ENCODE measurements around the gene BTBD8.

BTBD8 gene

DNA sequence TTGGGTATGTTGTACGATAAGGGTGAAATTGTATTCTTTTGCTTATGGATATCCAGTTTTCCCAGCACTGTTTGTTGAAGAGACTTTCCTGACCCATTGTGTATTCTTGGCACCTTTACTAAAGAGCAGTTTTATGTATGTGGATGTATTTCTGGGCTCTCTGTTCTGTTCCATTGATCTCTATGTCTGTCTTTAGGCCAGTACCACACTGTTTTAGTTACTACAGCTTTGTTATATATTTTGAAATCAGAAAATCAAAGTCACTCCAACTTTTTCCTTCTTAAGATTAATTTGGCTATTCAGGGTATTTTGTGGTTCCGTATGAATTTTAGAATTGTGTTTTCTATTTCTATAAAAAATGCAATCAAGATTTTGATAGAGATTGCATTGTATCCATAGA, 74.8 kb downstream of the BTBD8 start:
- no peak overlapping the region for H3K4me2 ChIP-seq (ENCODE audit: low read length)
- no peaks in the 10 kb centered on the region for H3K79me2 ChIP-seq (ENCODE audit: control insufficient read depth, low read length)
- 0 out of 2 replicates have a peak, but pooled peaks cover 4% of the 10 kb centered on the region for H3K4me1 ChIP-seq (ENCODE audit: control insufficient read depth, low read length)
- no peaks in the 10 kb centered on the region for H3K27me3 ChIP-seq (ENCODE audit: control insufficient read depth, low read length)
- no peaks in the 10 kb centered on the region for H3F3A ChIP-seq (ENCODE audit: control insufficient read depth, insufficient read depth)
- H4K20me1 ChIP-seq (ENCODE audit: control insufficient read depth, insufficient read depth, low read depth, low read length) = no peaks in the 10 kb centered on the region
- H3K36me3 ChIP-seq (ENCODE audit: control insufficient read depth, low read length) = no peaks in the 10 kb centered on the region
- H3K9me3 ChIP-seq (ENCODE audit: control insufficient read depth, insufficient read depth, low read length) = 0 out of 2 replicates have a peak, but pooled peaks cover 6% of the 10 kb centered on the region
- no peak overlapping the region for H3K27ac ChIP-seq (ENCODE audit: low read depth, low read length)
- no peak overlapping the region for H3K4me3 ChIP-seq (ENCODE audit: low read length)
- TF ChIP-seq EZH2phosphoT487 (IDR thresholded peaks at IDR 0.05; ENCODE audit: borderline replicate concordance, low read length) = no peak
- TF ChIP-seq, protein P1, sequence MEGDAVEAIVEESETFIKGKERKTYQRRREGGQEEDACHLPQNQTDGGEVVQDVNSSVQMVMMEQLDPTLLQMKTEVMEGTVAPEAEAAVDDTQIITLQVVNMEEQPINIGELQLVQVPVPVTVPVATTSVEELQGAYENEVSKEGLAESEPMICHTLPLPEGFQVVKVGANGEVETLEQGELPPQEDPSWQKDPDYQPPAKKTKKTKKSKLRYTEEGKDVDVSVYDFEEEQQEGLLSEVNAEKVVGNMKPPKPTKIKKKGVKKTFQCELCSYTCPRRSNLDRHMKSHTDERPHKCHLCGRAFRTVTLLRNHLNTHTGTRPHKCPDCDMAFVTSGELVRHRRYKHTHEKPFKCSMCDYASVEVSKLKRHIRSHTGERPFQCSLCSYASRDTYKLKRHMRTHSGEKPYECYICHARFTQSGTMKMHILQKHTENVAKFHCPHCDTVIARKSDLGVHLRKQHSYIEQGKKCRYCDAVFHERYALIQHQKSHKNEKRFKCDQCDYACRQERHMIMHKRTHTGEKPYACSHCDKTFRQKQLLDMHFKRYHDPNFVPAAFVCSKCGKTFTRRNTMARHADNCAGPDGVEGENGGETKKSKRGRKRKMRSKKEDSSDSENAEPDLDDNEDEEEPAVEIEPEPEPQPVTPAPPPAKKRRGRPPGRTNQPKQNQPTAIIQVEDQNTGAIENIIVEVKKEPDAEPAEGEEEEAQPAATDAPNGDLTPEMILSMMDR (IDR thresholded peaks at IDR 0.05; ENCODE audit: low read depth, low read length, poor library complexity, severe bottlenecking) = no peak
- no peaks in the 10 kb centered on the region for H3K9me2 ChIP-seq (replicated peaks; ENCODE audit: control insufficient read depth, low read length)

DNA sequence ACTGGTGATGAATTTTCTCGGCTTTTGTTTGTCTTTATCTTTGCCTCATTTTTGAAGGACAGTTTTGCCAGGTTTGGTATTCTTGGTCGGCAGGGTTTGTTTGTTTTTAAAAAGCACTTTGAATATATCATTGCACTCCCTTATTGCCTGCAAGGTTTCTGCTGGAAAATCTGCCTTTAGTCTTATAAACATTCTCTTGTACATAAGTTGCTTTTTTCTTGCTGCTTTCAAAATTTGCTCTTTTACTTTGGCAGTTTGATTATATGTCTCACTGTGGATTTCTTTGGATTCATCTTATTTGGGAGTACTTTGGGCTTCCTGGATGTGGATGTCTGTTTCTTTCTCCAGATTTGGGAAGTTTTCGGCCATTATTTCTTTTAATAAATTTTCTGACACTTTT, 79.4 kb downstream of the BTBD8 start:
- H3K27me3 ChIP-seq (ENCODE audit: control insufficient read depth, low read length) = no peaks in the 10 kb centered on the region
- H3F3A ChIP-seq (ENCODE audit: control insufficient read depth, insufficient read depth) = no peaks in the 10 kb centered on the region
- H3K36me3 ChIP-seq (ENCODE audit: control insufficient read depth, low read length) = no peaks in the 10 kb centered on the region
- no peak overlapping the region for H3K4me2 ChIP-seq (ENCODE audit: low read length)
- TF ChIP-seq, protein P1 (IDR thresholded peaks at IDR 0.05; ENCODE audit: low read depth, low read length, poor library complexity, severe bottlenecking) = no peak
- no peak for TF ChIP-seq EZH2phosphoT487 (IDR thresholded peaks at IDR 0.05; ENCODE audit: borderline replicate concordance, low read length)
- 0 out of 2 replicates have a peak, but pooled peaks cover under 1% of the 10 kb centered on the region for H3K4me1 ChIP-seq (ENCODE audit: control insufficient read depth, low read length)
- H3K27ac ChIP-seq (ENCODE audit: low read depth, low read length) = no peak overlapping the region
- H3K9me2 ChIP-seq (replicated peaks; ENCODE audit: control insufficient read depth, low read length) = no peaks in the 10 kb centered on the region
- H3K4me3 ChIP-seq (ENCODE audit: low read length) = no peak overlapping the region
- H4K20me1 ChIP-seq (ENCODE audit: control insufficient read depth, insufficient read depth, low read depth, low read length) = no peaks in the 10 kb centered on the region
- H3K9me3 ChIP-seq (ENCODE audit: control insufficient read depth, insufficient read depth, low read length) = 0 out of 2 replicates have a peak, but pooled peaks cover 6% of the 10 kb centered on the region
- no peaks in the 10 kb centered on the region for H3K79me2 ChIP-seq (ENCODE audit: control insufficient read depth, low read length)

DNA sequence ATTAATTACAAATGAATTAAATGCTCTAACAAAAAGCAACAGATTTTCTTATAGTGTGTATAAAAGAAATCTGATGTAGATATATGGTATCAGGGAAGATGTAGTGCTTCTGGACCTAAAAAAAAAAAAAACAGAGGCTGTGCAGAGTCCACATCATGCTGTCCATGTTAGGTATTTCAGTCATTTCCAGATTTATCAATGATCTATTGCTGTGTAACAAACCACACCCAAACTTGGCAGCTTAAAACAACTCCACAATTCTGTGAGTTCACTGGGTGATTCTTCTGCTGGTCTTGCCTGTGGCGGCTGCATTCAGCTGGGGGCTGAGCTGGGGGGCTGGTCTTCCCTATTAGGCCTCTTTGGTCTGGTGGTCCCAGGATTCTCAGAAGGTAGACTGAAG, 85.2 kb downstream of the BTBD8 start:
- H3K36me3 ChIP-seq (ENCODE audit: control insufficient read depth, low read length) = no peaks in the 10 kb centered on the region
- no peaks in the 10 kb centered on the region for H3K4me1 ChIP-seq (ENCODE audit: control insufficient read depth, low read length)
- H3K27me3 ChIP-seq (ENCODE audit: control insufficient read depth, low read length) = no peaks in the 10 kb centered on the region
- H3K4me3 ChIP-seq (ENCODE audit: low read length) = no peak overlapping the region
- H3K27ac ChIP-seq (ENCODE audit: low read depth, low read length) = no peak overlapping the region
- H4K20me1 ChIP-seq (ENCODE audit: control insufficient read depth, insufficient read depth, low read depth, low read length) = no peaks in the 10 kb centered on the region
- TF ChIP-seq EZH2phosphoT487 (IDR thresholded peaks at IDR 0.05; ENCODE audit: borderline replicate concordance, low read length) = no peak
- TF ChIP-seq, protein P1 (IDR thresholded peaks at IDR 0.05; ENCODE audit: low read depth, low read length, poor library complexity, severe bottlenecking) = no peak
- H3K9me2 ChIP-seq (replicated peaks; ENCODE audit: control insufficient read depth, low read length) = no peaks in the 10 kb centered on the region
- H3F3A ChIP-seq (ENCODE audit: control insufficient read depth, insufficient read depth) = no peaks in the 10 kb centered on the region
- H3K4me2 ChIP-seq (ENCODE audit: low read length) = no peak overlapping the region
- H3K9me3 ChIP-seq (ENCODE audit: control insufficient read depth, insufficient read depth, low read length) = no peaks in the 10 kb centered on the region
- no peaks in the 10 kb centered on the region for H3K79me2 ChIP-seq (ENCODE audit: control insufficient read depth, low read length)

Data from DOHH2 (cell line).